ENCODE results near the gene PDE11A. TPM values are rescaled to one million over a fixed set of nuclear protein-coding genes. Genes with fewer than 3 reads are reported as not detected.
"Not testable (repeated sequence)": the region's sequence is repeated elsewhere in the genome, so short reads cannot be mapped to it uniquely, and the experiment has no call there.

PDE11A gene
- under 0.01 TPM in 1 of 2 replicates, not detected in the other for total RNA-seq

DNA sequence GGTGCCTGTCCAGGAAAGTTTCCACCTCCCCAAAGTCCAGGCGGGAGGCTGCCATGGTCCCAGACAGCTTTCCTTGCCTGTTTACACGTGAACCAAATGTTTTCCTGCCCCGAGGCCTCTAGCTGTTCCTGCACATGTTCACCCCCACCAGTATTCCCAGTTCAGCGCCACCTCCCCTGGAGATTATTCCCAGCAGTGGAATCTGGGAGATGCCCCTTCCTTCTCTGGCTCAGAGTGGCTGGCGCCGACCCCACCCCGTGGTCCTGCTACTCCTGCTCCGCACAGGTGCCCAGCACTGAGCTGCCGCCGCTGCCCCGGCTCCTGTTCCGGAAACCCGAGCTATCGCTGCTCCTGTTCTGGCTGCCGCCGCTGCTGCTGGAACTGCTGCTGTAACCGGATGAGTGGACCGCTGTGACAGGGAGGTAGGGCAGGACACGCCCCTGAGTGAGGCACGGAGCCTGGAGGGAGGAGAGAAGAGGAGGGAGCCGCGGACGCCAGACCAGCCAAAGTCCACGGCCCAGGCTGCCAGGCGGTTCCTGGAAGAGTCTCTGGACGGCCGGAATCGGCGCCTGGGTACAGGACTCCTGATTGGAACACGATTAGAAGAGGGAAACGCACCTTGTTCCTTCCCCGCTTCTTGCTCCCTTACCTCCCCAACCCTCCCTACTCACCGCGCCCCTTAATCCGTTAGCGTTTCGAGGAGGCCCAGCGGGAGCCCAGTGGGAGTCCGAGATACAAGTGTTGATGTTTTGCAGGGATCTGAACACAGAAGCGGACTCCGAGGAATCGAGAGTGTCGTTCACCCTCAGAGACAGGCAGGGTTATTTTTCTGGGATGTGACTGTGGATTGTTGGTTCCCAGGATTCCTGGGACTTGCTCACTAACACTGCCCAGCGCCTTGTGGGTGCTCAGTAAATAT, at the start of gene PDE11A:
Gene PDE11A, minus strand, starts transcription at position 395 of the 919 bp plus-strand sequence. Its CDS starts 340 bp downstream, at position 55.
- peak; percentile 63 to 68 for DNase-seq (ENCODE audit: low read depth in 2 of 2)

DNA sequence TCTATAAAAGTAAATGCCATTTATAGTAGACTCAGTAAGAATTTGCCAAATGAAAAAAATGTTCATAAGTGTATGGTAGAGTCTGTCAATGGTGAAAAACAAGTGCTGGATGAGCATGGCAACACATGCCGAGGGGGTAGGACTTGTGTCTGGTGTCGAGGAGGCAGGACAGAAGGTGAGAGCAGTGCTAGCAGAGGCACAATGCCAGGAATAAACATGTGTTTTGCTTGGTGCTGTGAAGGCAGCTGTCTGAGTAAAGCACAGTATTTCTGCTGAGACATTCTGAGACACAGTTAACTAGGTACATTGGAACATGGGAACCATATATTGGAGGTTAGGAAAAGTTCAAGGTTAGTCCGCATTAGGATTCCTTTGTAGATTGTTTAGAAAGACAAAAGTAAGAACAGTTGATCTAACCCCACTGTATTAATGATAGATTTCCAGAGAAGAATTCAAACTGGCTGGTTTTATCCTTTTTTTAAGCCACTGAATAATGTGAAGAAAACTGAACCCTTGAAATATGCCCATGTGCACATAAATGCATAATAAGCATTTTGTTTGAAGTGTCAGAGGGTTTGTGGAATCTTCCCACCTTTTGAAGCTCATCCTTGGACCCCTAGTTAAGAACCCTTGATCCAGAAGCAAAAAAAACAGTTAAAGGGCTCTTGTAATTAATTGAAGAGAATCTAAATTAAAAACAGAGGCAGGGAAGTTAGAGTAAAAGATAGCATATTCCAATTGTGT, 46.8 kb upstream of the PDE11A start:
- DNase-seq (ENCODE audit: low read depth in 2 of 2): no peak

DNA sequence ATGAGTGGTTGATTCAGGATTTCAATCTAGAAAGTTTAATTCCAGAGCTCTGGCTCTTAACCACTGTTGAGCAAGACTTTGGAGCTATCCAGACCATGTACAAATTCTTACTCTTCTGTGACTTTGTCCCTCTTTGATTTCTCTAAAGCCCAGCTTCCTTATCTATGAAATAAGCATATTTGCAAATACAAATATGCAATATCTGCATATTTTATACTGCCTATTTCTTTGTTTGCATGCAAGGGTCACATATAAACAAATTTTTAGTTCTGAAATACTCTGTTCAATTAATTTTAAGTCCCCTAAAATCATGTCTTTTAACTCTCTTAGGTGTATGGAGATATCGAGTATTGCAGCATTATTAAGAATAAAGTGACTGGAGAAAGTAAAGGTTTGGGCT, 45.1 kb upstream of the PDE11A start:
- no peak for DNase-seq (ENCODE audit: low read depth in 2 of 2)

DNA sequence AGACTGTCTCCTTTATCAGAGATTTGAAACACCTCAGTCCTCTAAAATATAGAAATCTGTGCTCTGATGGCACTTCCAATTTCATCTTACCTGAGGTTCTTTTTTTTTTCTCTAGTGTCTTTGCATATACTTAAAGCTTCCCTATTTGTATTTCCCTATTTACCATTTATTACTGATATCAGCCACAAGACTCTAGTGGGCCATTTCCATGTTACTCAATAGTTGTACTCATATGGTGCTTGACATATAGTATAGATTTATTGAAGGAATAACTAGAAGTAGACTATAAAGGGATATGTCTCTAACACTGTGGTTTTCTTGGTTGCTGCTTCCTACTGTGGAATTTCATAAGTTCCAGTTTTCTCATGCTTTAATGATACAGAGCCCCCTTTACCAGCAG, 42.7 kb upstream of the PDE11A start:
- DNase-seq (ENCODE audit: low read depth in 2 of 2): no peak

DNA sequence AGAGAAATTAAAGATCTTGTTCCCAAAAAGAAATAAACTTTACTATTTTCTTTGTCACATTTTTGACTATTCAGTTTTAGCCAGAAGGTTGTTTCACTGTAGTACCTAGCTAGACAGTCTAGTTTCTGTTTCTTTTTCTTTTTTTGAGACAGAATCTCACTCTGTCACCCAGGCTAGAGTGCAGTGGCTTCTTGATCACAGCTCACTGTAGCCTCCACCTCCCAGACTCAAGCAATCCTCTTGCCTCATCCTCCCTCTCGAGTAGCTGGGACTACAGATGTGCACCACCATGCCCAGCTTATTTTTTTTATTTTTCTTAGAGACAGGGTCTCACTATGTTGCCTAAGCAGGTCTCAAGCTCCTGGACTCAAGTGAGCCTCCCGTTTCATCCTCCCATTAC, 41.9 kb upstream of the PDE11A start:
- no peak for DNase-seq (ENCODE audit: low read depth in 2 of 2)

DNA sequence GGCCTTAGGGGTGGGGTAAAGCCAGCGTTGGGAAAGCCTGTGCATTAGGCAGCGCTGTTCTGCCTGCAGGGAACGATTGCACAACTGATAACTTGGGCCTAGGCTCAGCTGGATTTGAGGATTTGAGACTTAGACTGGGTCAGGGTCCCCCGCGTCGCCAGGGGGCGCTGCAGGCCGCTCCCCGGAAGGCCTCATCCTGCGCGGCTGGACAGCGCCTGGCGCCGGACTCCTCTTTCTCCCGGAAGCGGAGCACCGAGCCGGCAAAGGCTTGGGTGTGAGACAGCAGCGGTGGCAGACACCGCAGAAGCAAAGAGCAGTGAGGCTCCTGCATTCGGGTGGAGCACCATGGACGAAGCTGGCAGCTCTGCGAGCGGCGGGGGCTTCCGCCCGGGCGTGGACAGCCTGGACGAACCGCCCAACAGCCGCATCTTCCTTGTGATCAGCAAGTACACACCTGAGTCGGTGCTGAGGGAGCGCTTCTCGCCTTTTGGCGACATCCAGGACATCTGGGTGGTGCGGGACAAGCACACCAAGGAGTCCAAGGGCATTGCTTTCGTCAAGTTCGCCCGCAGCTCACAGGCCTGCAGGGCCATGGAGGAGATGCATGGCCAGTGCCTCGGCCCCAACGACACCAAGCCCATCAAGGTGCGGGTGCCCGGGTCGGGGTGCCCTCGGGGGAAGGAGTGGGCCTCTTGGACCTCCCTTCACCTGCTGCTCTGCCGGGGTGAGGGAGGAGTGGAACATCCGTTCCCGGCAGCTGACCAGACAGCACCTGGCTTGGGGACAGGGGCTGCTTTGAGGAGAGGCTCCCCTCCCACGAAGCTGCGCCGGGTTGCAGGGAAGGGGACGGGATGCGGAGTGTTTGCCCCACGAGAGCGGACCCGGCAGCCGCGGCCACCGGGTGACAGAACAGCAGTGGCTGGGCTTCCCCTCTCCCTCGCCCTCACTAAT, 39.9 kb upstream of the PDE11A start, which contains the start of gene RBM45:
Gene RBM45, plus strand, starts transcription at position 236 of the 951 bp plus-strand sequence. Its CDS starts 110 bp downstream, at position 346.
- peak; percentile 91 for DNase-seq (ENCODE audit: low read depth in 2 of 2)

DNA sequence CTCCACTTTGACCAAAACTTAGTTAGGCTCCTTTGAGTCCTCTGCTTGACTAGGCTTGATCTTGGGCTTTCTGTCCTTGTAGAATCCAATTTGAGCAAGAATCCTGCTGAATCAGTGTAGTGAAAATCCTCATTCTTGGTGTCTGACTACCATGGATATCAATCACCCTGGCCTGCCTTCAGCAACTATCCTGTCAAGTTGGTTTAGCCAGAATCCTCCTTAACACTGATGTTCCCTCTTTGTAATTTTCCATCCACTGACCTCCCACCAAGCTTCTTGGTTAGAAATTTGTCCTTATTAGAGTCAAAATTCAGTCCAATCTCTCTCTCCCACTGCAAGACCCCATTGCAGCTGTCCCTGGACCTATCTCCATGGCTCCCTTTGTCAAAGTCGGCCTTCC, 39.2 kb upstream of the PDE11A start:
- DNase-seq (ENCODE audit: low read depth in 2 of 2): no peak

DNA sequence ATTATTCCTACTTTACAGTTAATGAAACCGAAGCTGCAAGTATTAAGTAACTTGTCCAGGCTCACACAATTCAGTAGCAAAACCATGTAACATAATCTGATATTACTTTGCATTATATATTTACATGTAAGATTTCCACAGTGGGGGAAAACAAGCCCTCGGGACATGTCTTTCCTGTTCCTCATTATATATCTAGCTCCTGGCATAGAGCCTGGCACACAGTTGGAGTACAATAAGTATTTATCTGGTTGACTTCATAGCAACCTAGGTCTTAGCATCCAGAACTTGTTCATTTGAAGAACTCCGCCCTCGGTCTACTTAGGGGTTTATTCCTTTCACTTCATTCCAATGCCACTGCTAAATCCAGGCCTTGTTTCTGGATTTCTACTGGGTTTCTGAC, 38.1 kb upstream of the PDE11A start:
- DNase-seq (ENCODE audit: low read depth in 2 of 2): no peak

DNA sequence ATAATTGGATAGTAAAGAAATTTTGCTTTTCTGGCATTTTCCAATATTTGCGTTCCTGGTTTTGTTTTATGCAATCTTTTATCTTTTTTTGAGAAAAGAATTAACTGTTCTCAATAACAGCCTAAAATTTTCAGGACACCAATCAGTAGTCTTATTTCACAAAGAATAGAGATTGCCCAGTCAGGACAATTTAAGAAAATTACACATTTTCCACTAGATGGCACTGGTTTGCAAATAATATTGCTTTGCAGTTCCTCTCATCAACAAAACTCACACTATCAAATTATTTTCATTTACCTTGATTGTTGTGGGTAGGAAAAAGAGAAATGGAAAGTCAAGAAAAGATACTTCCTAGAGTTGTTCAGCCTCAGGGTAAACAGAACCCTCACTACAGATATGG, 37.2 kb upstream of the PDE11A start:
- DNase-seq (ENCODE audit: low read depth in 2 of 2): peak; percentile 59 to 69

DNA sequence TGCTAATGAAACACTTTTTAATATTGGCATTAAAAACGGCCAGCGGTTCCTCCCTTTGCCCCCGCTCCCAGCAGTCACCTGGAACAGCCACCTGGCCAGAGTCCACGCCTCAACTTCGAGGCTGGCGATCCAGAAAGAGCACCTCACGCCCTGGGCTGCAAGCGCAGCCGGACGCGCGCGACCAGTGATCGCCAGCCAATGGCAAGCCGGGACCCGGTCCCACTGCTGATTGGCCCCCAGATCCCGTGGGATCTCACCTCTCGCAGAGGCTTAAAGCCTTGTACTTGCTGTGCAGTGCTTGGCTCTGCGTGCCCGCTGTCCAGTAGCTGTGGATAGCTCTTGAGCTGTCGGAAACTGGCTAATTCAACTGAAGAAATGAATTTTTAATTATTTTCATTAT, 35.6 kb upstream of the PDE11A start:
- DNase-seq (ENCODE audit: low read depth in 2 of 2): no peak

DNA sequence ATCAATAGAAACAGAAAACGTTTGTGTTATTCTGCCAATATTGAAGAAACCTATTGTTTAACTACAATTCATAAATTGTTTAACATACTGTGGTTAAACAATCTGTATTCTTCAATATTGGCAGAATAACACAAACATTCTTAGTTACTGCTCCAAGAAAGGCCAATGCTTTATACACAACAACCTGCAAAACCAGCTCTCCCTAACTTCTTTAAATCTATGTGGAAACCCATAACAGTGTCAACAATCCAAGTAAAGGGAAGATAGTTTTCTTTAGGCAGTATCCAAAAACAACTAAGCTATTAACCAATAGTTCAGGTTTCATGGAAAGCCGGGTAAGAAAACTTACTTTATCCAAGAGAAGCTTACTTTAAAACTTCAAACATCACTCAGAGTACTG, 33.5 kb upstream of the PDE11A start:
- no peak for DNase-seq (ENCODE audit: low read depth in 2 of 2)

DNA sequence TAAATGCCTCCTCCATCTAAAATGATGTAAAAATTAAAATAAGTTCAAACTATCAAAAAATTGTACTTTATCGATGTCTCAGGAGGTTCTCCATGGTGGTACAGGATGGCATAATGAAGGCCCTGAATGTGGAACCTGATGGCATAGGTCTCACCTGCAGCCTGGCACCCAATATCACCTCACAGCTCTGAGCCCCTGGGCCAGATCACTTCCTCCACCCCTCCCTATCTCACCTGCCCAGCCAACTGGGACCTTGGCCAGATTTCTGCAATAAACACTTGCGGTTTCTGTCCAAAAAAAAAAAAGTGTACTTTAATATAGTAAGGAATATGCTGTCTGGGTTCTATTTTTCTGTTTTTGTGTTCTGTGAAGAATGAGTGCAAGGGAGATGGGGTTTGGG, 33.0 kb upstream of the PDE11A start:
- no peak for DNase-seq (ENCODE audit: low read depth in 2 of 2)

DNA sequence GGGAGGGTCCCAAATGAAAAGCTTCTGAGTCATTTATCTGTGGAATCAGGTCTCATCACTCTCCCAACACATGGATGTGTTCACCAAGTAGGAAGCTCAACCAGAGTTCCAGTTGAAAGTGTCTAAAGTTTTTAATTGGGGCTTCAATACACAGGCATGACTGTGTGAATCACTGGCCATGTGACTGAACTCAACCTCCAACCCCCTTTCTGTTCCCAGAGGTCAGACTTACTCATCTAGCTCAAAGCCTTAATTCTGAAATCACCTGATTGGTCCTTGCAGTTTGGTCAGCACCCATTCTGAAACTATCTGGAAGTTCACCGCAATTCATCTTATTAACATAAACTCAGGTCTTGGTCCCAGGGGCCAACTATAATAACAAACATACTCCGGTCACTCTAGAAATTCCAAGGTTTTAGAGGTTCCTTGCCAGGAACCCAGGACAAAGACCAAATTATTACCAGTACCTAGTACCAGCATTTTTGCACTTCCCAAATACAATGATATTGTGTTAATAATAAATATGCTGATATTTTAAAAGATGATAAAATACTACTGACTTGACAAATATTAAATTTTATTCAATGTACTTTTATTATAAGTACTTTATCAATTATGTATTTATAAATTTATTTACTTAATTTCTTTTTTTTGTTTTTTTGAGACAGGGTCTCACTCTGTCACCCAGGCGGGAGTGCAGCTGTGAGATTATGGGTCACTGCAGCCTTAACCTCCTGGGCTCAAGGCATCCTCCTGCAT, 28.9 kb upstream of the PDE11A start:
- no peak for DNase-seq (ENCODE audit: low read depth in 2 of 2)

DNA sequence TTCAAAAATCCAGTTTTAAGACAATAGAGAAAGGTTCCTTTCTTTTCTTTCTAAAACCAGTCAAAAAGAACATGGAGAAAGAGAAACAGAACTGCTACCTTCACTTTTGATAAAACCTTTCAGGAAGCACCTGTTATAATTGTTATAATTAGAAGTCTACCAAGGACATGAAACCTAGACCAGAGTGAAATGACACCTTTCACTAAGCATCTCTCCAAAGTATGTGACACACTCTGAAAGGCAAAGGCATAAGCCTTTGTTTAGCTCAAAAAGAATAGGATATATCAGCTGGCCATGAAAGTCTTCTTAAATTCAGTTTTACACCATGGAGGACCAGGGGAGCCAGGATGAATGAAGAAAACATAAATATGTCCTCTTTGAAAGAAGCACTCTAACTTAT, 20.9 kb upstream of the PDE11A start:
- DNase-seq (ENCODE audit: low read depth in 2 of 2): no peak

DNA sequence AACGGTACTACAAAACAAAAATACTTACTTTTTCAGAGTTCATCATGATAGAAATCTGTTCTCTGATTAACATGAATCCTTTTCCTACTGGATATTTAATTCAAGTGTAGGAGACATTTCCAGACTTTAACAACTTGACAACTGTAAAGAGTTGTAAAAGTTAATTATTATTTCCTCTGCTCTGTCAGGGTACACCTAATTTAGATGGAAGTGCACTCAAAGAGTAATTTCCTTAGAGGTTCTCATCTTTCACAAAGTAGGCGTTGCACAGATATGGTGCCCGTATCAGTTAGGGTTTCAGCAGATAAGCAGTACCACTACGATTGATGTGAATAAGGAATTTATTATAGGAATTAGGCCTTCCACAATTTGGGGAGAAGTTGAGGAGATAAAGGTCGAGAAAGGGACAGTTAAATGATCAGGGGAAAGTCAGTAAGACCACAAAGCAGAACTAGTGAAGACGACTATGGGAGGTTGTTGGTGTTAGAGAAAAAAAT, 16.2 kb upstream of the PDE11A start:
- no peak for DNase-seq (ENCODE audit: low read depth in 2 of 2)

DNA sequence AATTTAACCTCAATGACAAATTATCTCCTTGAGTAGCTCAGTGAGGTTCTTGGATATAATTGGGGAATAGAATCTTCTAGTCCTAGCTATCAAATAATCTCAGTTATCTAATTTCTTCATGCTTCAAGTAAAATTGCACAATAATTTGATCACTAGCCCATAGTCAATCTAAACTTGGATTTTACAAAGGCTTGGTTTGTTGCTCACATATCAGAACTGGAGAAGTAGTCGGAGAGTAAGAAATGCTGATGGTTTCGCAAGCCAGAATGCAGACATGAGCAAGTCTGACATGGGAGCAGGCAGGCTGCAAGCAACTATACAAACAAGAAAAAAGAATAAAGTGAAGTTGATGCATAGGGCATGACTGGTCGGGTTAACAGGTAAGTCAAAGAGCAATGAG, 11.7 kb upstream of the PDE11A start:
- no peak for DNase-seq (ENCODE audit: low read depth in 2 of 2)

DNA sequence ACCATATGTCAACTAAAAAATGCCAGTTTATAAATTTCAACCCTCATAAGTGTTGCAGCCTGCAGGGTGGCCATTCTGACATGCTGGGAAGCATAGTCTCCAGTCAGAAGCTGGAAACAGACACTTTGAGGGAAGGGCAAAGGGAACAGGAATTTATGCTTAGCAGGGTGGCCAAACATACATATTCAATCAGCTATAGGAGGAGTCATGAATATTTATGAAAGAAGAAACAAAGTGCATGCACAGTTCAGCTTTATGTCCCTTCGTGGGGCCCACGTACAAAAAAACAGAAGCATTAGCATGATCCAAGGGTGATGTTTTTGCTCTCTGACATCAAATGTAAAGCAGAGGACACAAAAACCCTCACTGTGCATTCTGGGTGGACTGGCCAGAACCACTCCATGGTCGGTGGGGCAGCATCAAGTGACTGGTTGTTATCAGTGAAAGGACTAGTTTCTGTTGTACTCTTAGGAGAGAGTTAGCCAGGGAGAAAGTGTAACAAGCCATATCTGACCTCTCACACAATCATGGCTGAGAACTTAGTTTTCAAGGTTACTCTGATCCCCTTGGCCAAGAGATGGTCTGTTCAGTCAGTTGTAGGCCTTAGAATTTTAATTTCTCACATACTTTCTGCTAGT, 9.9 kb upstream of the PDE11A start:
- DNase-seq (ENCODE audit: low read depth in 2 of 2): no peak

DNA sequence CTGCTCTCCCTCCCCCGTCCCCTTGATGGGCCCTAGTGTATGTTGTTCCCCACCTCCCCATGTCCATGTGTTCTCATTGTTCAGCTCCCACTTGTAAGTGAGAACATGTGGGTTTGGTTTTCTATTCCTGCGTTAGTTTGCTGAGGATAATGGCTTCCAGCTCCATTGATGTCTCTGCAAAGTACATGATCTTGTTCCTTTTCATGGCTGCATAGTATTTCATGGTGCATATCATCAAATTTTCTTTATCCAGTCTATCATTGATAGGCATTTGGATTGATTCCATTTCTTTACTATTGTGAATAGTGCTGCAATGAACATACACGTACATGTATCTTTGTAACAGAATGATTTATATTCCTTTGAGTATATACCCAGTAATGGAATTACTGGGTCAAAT, 6.7 kb upstream of the PDE11A start:
- DNase-seq (ENCODE audit: low read depth in 2 of 2): not testable (repeated sequence)

DNA sequence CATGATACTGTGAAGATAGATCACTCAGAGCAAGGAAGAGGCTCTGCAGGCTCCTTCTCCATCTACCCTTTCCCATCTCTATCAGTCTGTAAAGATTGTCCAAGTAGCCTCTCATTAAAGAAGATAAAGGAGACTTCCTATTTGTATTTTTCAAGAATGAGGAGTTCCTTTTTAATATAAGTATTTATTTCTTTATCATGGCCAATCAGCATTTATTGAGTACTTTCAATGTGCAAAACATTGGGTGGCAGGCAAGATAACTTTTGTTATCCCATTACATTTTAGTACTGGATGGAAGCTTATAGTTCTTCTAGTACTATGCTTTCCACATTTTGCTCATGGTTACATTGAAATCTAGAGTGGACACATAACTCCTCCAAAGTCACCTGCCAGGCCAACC, 3.6 kb upstream of the PDE11A start:
- DNase-seq (ENCODE audit: low read depth in 2 of 2): no peak

DNA sequence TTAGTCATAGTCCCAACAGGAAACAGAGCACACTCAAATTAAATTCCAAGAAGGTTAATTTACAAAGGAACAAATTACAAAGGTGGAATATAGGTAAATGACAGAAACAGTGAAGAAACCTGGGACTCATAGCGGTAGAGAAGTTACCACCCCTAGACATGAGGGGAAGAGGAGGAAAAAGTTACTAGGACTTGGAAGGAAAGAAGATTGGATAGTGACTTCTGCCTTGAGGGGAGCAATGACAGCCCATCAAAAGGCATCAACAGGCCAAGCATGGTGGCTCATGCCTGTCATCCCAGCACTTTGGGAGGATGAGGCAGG, 2.4 kb upstream of the PDE11A start:
- DNase-seq (ENCODE audit: low read depth in 2 of 2): no peak

Data from lung microvascular endothelial cell (primary cell).